Endothelial cell of hepatic sinusoid (primary cell): Measurements from ENCODE around the gene MED16.
"Not testable (repeated sequence)": the region's sequence is repeated elsewhere in the genome, so short reads cannot be mapped to it uniquely, and the experiment has no call there.

Experiments used
- in situ Hi-C: cut with HindIII; loops from 2 replicates; pipeline ENCODE4 v1.10.0; 2017; ENCODE audit warnings: low sequenced_read_pairs

The MED16 gene

DNA sequence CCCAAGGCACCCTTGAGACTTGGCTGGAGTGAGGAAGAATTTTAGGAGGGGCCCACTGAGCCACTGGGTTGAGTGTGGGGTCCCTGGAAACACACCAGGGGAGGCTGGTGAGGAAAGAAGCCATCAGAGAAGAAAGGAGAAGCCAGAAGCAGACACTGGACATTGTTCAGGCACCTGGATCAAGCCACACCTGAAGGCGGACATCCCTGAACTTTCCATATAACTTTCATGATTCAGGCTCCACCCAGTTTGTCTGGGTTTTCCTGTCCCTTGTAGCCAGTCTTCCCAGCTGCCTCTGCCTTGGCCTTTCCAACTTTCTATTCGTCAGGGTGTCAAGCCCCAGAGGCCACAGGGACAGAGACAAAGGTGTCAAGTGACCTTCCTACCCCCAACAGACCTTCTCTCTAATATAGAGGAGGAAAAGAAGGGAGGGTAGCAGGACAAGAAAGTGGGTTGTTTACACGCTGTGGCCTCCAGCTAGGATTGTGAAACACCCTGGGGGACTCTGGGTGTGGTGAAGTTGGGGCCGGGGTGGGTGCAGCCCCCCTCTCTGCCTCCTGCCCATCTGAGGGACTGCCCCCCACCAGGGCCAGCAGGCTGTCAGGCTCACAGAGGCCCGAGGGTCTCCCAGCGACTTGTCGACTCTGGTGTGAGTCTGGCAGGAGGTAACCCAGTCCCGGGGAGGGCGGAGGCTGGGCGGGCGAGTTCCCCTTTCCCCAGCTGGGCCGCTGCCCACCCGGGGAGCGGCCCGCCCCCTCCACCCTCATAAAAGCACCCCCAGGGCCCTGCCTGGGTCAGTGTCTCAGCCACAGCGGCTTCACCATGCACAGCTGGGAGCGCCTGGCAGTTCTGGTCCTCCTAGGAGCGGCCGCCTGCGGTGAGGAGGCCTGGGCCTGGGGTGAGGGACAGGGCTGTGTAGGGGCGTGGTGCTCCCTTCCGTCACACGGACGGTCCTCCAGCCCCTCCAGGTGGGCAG lies 33.8 kb downstream of the MED16 start, which contains the start of gene CFD:
Gene CFD, plus strand, starts transcription at position 797 of the 976 bp plus-strand sequence. Its CDS starts 26 bp downstream, at position 823.
- in situ Hi-C loops: no loop called here

DNA sequence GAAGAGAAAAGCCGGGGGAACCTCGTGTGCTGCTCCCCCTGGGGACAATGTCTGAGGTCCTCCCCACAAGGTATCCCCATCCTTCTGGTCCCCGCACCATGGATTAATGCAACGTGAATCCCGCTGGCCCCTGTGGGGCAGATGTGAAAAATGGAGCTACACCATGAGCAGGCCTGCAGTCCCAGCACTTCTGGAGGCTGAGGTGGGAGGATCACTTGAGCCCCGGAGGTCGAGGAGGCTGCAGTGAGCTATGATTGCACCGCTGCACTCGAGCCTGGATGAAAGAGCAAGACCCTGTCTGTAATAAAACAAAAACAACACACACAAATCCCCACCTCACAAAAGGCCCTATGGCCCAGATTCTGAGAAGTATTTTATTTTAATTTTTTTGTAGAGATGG lies 34.7 kb downstream of the MED16 start:
- in situ Hi-C loops: no loop called here

DNA sequence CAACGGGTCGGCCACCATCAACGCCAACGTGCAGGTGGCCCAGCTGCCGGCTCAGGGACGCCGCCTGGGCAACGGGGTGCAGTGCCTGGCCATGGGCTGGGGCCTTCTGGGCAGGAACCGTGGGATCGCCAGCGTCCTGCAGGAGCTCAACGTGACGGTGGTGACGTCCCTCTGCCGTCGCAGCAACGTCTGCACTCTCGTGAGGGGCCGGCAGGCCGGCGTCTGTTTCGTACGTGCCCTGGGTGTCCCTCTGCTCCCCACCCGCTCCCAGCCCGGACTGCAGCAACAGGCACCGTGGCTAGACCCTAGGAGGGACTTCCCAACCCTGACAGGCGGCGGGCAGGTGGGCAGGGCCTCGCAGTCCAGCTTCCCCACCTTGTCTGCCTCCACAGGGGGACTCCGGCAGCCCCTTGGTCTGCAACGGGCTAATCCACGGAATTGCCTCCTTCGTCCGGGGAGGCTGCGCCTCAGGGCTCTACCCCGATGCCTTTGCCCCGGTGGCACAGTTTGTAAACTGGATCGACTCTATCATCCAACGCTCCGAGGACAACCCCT lies 37.3 kb downstream of the MED16 start:
- in situ Hi-C loops: no loop called here

DNA sequence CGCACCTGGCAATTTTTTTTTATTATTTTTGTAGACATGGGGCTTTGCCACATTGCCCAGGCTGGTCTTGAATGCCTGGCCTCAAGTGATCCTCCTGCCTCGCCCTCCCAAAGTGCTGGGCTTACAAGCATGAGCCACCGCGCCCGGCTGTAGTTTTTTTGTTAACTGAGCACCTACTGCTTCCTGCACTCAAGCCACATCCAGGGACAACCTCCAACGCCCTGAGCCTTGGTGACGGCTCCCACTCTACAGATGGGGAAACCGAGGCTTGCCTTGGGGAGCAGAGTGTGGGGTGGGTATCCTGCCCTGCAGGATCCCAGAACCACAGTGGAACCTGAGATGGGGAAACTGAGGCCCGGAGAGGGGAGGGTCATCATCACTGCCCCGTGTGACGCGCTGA lies 37.8 kb downstream of the MED16 start:
- in situ Hi-C loops: no loop called here

DNA sequence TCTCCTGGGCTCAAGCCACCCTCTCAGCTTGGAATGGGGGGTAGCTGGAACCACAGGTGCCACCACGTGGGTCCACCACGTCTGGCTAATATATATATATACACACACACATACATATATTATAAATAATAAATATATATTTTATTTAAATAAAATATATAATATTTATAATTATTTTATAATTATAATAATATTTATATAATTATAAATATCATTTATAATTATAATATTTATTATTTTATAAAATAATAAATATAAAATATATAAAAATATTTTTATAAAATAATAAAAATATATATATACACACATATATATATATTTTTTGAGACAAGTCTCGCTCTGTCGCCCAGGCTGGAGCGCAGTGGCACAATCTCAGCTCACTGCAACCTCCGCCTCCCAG lies 38.4 kb downstream of the MED16 start:
- in situ Hi-C loops: no loop called here

DNA sequence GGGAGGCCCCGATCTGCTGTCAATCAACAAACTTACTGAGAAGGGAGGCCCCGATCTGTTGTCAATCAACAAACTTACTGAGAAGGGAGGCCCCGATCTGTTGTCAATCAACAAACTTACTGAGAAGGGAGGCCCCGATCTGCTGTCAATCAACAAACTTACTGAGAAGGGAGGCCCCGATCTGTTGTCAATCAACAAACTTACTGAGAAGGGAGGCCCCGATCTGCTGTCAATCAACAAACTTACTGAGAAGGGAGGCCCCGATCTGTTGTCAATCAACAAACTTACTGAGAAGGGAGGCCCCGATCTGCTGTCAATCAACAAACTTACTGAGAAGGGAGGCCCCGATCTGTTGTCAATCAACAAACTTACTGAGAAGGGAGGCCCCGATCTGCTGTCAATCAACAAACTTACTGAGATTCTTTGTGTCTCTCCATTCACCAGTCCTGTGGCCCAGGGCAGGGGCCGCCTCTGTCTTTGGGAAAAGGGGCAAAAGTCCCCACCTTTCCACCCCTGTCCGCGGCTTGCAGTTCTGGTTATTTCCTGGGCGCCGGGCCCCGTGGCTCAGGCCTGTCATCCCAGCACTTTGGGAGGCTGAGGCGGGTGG lies 39.3 kb downstream of the MED16 start:
- in situ Hi-C loops: not testable (repeated sequence)

DNA sequence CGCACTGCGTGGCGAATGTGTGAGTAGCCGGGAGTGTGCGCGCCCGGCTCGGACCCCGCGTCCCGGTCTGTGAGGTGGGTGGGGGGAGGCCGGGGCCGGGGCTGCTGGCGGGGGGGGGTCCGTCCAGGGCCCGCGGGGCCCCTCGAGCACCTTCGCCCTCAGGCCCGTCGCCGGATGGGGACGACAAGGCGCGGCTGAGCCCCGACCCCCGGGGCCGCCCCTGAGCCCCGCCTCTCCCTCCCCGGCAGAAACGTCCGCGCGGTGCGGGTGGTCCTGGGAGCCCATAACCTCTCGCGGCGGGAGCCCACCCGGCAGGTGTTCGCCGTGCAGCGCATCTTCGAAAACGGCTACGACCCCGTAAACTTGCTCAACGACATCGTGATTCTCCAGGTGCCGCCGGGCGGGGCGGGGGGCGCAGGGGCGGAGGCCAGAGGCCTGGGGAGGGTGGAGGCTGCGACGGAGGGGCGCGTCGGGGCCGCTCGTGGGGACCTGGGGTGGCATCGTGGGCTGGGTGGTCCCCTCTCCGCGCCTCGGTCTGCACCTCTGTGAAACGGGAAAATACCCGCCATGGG lies 39.9 kb downstream of the MED16 start:
- in situ Hi-C loops: no loop called here

DNA sequence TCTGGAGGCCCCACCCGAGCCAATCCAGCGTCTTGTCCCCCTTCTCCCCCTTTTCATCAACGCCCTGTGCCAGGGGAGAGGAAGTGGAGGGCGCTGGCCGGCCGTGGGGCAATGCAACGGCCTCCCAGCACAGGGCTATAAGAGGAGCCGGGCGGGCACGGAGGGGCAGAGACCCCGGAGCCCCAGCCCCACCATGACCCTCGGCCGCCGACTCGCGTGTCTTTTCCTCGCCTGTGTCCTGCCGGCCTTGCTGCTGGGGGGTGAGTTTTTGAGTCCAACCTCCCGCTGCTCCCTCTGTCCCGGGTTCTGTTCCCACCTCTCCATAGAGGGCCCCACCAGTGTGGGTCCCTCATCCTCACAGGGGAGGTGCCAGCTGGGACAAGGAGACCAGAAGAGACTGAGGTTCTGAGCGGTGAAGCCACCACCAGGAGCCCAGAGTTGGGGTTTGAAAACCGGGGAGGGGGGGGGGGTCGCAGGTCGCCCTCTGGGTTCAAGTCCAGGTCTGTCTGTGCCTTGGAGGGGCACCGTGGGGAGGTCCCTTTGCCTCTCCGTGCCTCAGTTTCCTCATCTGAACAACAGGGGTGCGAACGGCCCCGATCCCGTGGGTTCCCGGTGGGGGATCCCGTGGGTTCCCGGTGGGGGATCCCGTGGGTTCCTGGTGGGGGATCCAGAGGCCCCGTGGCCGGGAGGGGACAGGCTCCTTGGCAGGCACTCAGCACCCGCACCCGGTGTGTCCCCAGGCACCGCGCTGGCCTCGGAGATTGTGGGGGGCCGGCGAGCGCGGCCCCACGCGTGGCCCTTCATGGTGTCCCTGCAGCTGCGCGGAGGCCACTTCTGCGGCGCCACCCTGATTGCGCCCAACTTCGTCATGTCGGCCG lies 40.6 kb downstream of the MED16 start, which contains the start of gene ELANE:
Gene ELANE, plus strand, starts transcription at position 168 of the 878 bp plus-strand sequence. Its CDS starts 26 bp downstream, at position 194.
- in situ Hi-C loops: no loop called here

DNA sequence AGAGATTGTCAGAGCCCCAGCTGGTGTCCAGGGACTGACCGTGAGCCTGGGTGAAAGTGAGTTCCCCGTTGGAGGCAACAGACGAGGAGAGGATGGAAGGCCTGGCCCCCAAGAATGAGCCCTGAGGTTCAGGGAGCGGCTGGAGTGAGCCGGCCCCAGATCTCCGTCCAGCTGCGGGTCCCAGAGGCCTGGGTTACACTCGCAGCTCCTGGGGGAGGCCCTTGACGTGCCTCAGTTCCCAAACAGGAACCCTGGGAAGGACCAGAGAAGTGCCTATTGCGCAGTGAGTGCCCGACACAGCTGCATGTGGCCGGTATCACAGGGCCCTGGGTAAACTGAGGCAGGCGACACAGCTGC lies 42.0 kb downstream of the MED16 start:
- in situ Hi-C loops: no loop called here

DNA sequence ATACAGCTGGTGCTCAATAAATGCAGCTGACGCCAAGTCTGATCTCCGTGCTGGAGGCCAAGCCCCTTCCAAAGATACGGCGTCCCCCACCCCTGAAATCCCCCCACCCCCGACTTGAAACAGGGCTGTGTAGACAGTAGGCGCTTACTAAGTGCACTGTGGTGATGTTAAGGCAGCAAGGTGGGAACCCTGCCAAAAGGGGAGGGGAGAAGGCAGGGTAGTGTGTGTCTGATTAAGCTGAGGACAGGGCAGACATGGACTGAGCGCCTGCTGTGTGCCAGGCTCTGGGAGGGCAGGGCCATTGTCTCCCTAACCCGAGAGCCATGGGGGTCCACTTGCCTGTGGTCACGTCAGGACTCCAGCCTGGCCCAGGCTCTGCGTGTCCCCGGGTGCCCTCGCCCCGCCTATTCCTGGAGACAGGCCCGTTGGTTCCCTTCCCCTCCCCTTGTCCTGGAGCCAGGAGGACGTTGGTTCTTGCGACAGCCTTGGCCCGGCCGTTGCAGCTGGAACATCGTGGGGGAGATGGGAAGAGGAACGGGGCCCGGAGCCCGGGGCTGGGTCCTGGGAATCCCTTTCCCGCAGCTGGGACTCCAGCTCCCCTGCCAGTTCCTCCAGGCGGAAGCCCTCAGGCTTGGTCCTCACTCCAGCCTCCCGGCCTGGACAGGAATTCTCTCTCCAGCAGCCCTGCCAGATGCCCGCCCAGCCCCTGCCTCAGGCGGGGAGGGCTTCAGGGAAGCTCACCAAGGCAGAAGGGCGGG lies 42.6 kb downstream of the MED16 start:
- in situ Hi-C loops: no loop called here

DNA sequence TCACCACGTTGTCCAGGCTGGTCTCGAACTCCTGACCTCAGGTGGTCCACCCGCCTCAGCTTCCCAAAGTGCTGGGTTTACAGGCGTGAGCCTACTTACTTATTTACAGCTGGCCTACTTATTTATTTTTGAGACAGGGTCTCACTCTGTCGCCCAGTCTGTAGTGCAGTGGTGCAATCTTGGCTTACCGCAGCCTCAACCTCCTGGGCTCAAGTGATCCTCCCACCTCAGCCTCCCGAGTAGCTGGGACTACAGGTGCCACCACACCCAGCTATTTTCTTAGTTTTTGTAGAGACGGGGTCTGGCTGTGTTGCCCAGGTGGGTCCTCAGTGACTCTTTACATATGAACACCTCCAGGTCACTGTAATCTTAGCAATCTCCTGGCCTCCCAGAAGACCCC lies 43.8 kb downstream of the MED16 start:
- in situ Hi-C loops: not testable (repeated sequence)

DNA sequence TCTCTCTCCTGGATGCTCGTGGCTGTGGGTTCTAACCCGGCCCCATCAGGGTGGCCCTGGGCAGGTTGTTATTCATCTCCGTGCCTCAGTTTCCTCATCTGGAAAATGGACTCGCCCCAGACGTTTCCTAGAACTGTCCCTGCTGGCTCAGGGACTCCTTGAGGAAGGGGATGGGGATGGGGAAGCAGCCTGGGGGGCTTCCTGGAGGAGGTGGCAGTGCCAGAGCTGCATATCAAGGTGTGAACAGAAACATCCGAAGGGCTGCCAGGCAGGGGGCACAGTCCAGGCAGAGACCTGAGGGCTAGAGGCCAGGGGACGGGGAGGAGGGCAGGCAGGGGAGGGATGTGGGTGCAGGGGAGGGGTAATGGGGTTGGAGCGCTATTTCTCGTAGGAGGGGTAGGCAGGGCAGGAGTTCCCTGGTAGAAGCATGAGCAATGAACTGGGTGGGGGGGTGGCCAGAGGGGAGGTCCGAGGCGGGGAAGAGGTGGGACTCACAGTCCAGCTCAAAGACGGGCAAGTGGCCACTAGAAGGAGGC lies 44.5 kb downstream of the MED16 start:
- in situ Hi-C loops: no loop called here

DNA sequence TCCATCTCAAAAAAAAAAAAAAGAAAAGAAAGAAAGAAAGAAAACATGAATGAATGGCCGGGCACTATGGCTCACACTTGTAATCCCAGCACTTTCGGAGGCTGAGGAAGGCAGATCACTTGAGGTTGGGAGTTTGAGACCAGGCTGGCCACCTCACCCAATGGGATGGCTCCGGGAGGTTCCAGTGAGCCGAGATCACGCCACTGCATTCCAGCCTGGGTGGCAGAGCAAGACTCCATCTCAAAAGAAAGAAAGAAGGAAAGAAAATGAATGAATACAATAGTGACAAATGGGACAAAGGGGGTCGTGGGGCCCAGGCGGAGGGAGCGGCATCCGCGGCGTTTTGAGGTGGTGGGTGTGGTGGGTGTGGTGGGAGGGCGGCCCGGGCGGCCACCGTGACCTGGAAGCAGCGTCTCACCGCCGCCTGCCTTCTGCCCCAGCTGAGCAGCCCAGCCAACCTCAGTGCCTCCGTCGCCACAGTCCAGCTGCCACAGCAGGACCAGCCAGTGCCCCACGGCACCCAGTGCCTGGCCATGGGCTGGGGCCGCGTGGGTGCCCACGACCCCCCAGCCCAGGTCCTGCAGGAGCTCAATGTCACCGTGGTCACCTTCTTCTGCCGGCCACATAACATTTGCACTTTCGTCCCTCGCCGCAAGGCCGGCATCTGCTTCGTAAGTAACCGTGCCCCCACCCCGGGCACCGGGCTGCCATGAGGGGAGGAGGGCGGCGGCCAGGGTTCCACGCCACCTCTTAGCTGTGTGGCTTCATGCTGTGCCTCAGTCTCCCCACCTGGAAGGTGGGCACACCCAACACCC lies 47.1 kb downstream of the MED16 start:
- in situ Hi-C loops: no loop called here

DNA sequence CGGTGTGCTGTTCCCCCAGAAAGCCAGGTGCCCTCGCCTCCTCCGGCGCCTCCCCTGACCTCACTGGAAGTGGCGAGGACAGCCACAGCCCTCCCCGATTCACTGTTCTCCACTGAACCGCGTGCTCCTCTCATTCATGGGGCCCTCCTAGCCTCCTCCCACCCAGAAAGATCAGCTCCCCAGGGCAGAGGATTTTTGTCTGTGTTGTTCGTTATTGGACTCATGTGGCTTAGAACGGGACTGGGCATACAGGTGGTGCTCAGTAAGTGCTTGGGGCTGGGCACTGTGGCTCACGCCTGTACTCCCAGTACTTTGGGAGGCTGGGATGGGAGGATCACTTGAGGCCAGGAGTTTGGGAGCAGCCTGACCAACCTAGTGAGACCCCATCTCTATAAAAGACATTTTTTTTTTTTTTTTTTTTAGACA lies 48.4 kb downstream of the MED16 start:
- in situ Hi-C loops: no loop called here

DNA sequence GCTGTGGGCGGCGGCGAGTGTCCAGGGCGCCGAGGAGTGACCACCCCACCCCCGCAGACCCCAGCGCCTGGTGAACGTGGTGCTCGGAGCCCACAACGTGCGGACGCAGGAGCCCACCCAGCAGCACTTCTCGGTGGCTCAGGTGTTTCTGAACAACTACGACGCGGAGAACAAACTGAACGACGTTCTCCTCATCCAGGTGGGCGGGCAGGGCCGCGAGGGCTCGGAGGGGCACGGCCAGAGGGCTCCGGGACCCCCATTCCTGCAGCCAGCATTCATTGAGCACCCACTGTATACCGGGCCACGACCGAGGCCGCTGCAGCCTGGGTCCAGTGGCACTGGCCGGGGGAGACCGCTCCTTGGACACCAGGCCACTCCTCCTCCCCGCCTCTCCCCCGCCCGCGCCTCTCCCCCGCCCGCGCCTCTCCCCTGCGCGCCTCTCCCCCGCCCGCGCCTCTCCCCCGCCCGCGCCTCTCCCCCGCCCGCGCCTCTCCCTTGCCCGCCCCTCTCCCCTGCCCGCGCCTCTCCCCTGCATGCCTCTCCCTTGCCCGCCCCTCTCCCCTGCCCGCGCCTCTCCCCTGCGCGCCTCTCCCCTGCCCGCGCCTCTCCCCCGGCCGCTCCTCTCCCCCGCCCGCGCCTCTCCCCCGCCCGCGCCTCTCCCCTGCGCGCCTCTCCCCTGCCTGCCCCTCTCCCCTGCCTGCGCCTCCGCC lies 49.0 kb downstream of the MED16 start:
- in situ Hi-C loops: no loop called here

DNA sequence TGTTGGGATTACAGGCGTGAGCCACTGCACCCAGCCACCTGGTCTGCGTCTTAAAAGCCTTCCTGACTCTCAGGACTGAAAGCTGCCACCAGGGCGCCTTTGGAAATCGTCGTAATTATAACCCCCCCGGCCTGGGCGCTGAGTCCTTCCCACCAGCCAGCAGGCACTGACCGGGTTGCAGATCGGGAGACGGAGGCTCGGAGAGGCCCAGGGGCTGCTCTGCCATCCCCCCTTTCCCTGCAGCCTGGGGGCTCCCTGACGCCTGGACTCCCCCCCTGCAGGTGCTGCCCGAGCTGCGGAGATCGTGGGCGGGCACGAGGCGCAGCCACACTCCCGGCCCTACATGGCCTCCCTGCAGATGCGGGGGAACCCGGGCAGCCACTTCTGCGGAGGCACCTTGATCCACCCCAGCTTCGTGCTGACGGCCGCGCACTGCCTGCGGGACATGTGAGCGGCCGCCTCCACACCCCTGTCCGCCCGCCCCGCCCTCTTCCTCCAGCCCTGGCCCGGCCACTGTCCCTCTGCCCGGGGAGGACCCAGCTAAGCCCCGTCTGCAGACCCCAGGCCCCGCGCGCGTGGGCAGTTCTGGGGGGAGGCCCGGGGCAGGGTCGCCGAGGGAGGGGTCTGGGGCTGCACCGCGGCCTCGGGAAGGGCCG lies 49.7 kb downstream of the MED16 start:
- in situ Hi-C loops: no loop called here

DNA sequence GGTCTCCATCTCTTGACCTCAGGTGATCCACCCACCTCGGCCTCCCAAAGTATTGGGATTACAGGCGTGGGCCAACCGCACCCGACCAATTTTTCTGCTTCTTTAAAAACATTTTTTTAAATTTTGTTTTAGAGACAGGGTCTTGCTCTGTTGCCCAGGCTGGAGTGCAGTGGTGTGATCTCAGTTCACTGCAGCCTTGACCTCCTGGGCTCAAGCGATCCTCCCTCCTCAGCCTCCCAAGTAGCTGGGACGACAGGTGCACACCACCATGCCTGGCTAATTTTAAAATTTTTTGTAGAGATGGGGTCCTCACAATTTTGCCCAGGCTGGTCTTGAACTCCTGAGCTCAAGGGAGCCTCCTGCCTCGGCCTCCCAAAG lies 50.2 kb downstream of the MED16 start:
- in situ Hi-C loops: not testable (repeated sequence)
